ENCODE results near the gene TPX2. TPM values are rescaled to one million over a fixed set of nuclear protein-coding genes. Genes with fewer than 3 reads are reported as not detected.

Gene TPX2
- polyA plus RNA-seq, 3 donors = 0.33 to 0.90 (median 0.56) TPM

DNA sequence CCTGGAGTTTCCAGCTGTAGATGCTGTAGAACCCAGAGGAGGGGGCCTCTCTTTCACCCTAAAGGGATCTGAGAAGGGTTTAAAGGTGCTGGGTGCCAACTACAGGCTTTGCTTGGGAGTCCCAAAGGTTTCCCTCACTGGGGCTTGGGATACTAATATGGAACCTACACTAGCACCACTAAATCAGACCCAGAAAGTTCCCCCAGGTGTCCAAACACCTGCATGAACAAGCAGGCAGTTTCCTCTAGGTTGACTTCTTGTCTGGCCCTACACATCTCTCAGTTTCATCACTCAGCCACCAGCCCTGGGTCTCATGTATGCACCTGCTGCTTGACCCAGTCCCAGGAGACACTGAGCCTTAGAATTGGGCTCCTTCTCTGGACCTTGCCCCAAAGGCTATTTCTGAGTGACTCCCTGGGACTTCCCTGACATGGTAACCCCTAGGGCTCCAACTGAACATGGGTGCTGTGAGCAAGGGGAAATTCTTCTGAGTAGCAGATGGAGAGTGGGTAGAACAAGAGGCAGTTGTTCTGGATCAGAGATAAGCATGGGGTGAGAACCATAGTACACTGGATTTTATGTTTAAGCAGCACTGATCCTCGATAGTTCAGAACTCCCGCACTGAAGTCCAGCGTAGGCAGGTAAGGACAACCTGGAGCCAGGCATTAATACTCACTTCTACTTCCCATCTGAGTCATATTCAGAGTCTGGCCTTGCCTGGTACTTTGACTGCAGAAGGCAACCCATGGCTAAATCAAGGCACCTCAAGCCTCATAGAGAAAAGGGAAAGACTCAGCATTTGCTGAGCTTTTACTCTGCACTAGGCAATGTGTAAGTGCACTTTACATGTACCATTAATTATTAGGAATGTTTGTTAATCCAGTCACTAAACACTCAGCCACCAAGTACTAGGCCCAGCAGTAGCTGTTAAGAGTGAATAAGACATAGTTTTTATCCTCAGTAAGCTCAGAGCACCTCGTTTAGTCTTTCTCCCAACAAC is 33.2 kb upstream of the TPX2 start:
- H3K27ac ChIP-seq (ENCODE audit: low read depth, low read length) = no peak overlapping the region
- 77 to 83% (median 80%) methylated on average over 4 of the region's 4 CpGs for WGBS, 3 donors

DNA sequence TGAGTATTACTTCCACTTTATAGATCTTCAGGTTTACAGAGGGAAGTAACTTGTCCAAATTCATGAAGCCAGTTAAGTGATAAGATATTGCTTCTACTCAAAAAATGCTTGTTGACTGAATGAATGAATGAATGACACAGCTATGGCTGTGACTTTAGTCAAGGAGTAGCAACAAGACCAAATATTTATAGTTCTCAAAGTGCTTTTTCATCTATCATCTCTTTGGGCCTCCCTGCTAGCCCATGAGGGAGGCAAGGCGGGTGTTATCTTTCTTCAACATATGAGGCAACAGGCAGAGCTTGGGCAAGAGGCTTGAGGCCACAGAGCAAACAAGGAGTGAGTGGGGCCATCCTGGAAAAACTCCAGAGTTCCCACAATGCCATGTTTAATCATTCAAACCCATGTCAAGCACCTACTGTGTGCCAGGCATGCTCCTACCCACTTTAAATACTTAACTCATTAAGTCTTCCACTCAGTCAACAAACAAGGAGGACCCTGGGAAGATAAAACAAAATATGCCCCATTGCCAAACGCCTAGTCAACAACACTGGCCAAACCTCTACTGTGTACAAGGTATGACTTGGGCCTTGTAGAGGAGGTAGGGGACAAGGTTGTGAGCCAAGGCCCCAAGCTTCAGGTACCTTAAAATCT is 32.4 kb upstream of the TPX2 start:
- 73 to 89% (median 84%) methylated on average over 2 of the region's 2 CpGs for WGBS, 3 donors
- H3K27ac ChIP-seq (ENCODE audit: low read depth, low read length) = no peak overlapping the region

DNA sequence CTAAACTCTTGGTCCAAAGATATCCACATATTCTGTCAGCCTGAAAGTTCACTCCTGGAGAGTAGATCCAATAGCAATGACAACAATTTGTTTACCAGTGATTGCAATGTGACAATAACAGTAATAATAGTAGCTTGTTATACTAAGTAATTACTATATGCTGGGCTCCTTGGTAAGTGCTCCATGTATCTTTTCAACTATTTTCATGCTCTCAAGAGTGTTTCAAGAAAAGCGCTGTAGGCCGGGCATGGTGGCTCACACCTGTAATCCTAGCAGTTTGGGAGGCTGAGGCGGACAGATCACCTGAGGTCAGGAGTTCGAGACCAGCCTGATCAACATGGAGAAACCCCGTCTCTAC is 31.9 kb upstream of the TPX2 start:
- H3K27ac ChIP-seq (ENCODE audit: low read depth, low read length) = no peak overlapping the region
- 95 to 99% (median 97%) methylated on average over 5 of the region's 5 CpGs for WGBS, 3 donors

DNA sequence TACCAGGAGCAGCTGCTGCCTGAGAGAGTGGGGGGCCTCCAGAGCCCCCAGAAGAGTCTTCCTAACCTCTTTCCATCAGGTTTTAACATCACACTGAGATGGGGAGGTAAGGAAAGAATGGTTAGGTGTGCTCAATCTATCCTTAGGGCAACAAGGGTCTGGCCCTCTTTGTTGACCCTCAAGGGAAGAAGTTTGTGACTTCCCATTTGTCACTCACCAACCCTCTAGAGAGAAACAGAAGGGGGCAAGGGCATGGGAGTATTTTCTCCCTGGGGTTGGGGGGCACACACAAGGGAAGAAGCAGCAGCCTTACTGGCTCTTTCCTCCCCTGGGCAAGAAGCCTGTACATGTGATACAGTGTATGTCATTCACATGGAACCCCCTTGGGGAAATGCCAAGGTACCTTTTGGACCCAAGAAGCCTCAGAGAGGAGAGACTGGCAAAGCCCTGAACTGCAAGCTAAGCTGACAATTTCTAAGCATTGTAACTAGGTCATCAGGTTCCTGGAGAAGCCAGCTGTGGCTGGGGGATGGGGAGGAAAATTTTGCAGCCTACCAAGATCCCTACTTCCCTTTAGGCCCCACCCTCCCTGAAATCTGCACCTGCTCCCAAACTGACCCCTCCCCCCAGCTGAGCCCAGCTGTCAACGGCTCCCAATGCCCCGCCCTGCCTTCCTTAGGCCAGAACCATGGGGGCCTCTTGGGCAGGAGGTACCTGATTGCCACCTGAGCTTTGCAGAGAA is 30.9 kb upstream of the TPX2 start:
- H3K27ac ChIP-seq (ENCODE audit: low read depth, low read length) = no peak overlapping the region
- WGBS, 3 donors = 15 to 37% (median 36%) methylated on average over 2 of the region's 2 CpGs

DNA sequence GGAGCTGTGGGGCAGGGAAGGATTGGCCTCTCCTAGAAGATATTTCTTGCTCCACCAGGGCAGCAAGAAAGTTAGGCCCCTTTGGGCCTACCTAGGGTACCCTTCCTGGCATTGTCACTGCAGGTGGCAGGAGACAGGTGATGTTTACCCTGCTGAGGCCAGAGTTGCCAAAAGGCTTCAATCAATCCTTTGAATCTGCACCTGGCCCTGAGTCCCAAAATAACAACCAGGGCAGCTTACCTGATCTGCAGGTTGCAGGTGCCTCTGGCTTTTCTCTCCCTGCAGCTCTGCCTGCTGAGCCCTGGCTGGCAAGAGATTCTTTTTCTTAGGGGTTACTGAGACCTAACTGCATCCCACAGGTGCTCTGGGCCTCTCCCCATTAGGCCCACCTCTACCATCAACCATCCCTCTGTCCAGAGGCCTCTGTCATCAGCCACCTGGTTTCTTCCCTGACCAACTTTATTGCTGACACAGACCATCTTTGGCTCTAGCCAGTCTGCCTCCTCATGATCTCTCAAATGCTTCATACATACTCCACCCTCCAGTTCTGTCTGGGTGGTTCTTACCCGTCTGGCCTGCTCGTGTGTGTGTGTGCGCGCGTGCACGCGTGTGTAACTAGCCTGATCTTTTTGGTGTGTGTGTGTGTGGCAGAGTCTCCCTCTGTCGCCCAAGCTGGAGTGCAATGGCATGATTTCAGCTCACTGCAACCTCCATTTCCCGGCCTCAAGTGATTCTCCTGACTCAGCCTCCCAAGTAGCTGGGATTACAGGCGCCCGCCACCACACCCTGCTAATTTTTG is 30.2 kb upstream of the TPX2 start:
- 90 to 96% (median 93%) methylated on average over 11 of the region's 11 CpGs for WGBS, 3 donors
- H3K27ac ChIP-seq (ENCODE audit: low read depth, low read length) = no peak overlapping the region

DNA sequence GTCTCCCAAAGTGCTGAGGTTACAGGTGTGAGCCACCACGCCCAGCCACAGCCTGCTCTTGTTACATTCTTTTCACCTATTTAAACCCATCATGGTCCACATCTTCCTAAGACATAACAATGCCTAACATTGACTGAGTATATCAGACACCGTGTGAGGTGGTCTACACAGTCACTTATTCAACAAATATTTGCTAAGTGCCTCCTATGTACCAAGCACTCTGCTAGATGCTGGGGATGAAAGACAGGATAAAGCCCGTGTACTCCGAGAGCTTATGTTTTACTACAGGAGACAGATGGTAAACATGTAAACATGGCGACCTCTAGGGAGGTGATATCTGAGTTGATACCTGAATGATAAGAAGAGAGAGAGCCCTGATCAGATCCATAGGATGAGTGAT is 29.2 kb upstream of the TPX2 start:
- no peak overlapping the region for H3K27ac ChIP-seq (ENCODE audit: low read depth, low read length)
- WGBS, 3 donors = 62 to 92% (median 90%) methylated on average over 5 of the region's 5 CpGs

DNA sequence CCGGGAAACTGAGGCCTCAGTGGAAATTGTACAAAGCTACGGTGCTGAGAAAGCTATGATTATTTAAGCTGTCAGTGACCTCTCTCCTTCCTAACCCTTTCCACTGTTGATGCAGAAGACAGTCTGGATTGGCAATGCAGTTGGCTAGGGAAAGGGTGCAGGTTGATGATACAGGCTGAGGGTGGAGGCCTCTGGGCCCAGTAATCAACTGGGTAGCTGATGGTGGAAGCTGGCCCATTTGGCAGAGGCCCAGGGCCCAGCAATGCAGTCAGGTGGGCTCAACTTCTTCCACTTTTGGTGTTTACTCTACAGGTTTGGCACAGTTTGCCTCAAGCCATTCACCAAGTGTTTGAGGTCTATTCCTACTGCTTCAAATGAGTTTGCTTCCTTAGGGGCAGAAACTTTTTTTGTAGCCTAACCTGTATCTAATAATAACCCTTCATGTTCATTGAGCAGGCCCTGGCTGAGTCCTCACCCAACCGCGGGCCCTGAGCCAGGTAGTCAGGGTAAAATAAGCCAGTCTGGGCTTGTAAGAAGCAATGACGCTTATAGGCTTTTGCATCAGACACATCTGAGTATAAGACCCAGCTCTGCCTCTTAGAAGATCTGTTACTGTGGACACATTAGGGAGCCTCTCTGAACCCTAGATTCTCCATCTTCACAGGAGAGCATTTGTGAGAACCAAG is 28.5 kb upstream of the TPX2 start:
- no peak overlapping the region for H3K27ac ChIP-seq (ENCODE audit: low read depth, low read length)
- WGBS, 3 donors = 60 to 88% (median 83%) methylated on average over 5 of the region's 5 CpGs

DNA sequence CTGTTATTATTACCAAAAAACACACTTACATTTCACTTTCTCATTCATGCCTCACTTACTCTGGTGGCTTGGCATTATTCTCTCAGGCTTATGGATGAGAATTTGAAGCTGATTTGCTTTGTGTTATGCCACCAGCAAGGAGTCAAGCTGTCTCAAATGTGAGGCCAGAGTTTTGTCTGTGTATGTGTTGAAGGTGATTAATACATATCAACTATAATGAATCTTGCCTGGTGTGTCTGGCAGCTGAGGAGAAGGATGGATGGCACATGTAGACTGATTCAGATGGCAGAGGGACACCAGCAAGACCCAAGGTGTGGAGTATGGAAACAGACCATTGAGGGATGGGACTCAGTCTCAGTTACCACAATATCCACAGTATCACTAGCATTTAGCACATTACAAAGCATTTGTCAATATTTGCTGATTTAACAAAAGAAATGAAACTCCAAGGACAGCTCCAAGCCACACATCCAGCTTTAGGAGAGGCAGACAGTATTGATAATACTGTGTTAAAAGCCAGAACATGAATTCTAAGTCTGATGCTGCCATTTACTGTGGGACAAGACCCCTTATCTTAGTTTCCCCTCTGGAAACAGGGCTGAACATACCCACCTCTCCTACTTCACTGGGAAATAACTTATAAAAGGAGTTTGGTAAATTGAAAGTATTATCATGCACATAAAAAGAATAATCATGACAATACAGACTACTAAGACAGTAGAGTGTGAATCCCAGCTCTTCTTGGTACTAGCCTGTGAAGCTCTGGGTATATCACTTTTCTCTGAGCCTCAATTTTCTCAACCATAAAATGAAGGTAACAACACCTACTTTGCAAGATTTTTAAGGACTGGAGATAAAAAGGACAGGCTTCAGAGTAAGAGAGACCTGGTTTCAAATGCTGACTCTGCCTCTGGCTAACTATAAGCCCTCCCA is 27.6 kb upstream of the TPX2 start:
- no peak overlapping the region for H3K27ac ChIP-seq (ENCODE audit: low read depth, low read length)

DNA sequence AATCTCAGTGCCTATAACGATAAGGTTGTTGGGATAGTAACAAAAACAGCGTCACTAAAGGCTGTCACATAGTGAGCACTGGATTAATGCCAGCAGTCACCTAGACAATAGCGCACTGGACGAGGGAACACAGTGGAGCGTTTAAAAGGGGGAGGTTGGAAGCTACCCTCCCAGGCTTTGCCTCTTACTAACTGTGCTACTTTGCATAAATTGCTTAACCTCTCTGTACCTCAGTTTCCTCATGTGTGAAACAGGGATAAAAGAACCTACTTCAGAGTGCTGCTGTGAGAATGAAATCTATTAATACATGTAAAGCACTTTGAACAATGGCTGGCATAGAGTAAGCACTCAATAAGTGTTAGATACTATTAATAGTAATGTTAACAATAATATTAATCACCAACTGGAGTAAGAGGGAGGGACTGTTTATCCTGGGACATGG is 27.0 kb upstream of the TPX2 start:
- H3K27ac ChIP-seq (ENCODE audit: low read depth, low read length) = peak overlapping the region; percentile 82
- WGBS, 3 donors = 14 to 56% (median 46%) methylated on average over 5 of the region's 5 CpGs

DNA sequence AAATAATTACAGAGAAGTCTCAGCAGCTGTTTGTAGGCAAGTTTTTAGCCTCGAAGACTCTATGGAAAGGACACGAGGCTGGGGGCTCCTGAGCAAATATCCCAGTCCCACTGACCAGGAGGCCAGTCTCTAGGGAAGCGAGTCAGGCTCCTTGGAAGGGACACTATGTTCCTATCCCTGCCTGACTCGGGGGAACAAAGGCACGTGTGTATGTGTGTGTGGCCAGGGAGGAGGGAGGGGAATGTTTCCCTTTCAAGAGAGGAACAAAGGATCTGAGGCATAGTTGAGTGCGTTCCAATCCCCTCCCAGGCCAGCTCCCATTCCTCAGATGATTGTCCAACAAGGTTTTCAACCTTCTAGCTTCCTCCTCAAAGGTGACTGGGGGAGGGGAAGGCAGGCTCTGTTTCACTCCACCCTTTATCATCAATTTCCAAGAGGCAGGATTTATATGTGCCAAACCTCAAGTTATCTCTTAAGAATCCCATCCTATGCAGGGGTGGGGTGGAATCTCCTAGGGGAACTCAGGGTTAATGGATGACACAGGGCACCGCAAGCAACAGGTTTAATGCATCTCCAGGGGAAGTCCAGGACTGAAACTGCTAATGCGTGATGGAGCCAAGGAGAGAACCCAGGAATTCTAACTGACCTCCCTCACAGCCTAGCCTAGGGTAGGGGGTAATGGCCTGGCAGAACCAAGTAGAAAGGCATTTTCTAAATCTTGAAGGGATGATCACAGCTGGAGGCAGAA is 26.4 kb upstream of the TPX2 start:
- peak overlapping the region; percentile 95 for H3K27ac ChIP-seq (ENCODE audit: low read depth, low read length)
- WGBS, 3 donors = 17 to 32% (median 24%) methylated on average over 8 of the region's 8 CpGs

DNA sequence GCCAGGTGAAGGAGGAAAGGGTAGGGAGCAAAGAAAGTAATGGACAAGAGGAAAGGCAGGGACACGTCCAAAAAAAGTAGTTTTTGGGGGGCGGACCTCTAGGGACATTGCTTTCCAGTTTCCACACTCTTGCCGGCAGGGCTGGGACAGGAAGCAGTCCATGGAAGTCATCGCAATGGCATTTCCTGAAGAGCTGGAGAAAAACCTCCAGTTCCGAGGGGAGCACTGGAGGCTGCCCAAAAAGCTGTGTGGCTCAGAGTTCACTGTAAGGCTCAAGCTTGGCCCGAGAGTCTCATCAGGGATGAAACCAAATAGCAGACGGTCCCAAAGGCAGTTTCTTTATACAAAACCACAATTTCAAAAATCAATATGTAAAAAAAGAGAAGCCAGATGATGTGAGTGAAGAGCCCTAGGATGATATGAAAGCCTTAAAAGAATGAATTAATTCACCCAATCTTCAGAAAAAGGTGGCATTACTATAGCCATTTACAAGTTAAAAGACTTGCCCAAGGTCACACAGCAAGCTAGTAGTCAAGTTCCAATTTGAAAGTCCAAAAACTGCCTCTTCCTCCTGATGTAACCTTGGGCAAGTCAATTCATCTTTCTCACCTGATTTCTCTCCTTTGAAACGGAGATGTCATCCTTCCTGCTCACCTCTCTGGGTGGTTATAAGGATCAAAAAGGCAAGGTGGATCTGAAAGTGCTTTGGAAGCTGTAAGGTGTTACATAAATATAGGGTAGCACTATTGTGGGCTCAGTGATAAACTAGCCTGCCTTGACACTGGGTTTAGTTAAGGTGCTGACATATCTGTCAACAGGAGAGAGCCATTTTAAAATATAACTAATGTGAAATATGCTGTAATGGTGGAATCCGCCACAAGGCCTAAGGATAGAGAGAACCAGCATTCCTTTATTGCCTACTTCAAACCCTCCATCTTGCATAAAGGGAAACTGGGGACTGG is 25.5 kb upstream of the TPX2 start:
- 29 to 59% (median 35%) methylated on average over 9 of the region's 9 CpGs for WGBS, 3 donors
- H3K27ac ChIP-seq (ENCODE audit: low read depth, low read length) = peak overlapping the region; percentile 95

DNA sequence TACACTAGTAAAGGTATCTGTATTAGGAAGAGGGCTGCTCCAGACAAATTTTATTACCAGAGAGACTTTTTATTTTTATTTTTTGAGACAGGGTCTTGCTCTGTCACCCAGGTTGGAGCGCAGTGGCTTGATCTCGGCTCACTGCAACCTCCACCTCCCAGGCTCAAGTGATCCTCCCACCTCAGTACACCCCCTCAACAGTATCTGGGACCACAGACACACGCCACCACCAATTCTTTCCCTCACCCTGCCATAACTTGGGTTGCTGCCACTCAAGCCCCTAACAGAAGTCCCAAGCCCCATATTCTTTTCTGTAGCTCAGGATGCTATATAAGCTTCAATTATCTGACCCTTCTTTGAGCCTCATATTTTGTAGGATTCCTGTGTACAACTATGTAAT is 23.3 kb upstream of the TPX2 start:
- WGBS, 3 donors = 54 to 62% (median 61%) methylated on average over 3 of the region's 3 CpGs
- no peak overlapping the region for H3K27ac ChIP-seq (ENCODE audit: low read depth, low read length)

DNA sequence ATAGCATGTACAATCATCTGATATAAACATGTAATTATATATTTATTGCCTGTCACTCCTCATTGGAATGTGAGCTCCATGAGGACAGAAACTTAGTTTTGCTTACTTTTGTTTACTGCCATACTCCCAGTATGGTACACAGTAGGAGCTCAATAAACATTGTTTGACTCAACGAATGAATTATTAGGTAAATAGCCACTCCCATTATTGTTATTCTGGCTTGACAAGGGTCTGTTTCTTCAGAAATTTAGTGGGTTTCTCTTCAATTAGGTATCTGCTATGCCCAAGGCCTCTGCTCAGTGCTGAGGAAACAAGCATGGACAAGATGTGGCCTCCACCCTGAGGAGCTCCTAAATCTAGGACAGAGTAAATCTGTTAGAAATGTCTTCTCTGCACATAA is 22.7 kb upstream of the TPX2 start:
- H3K27ac ChIP-seq (ENCODE audit: low read depth, low read length) = no peak overlapping the region
- 47 to 72% (median 64%) methylated on average over 1 of the region's 1 CpG for WGBS, 3 donors

DNA sequence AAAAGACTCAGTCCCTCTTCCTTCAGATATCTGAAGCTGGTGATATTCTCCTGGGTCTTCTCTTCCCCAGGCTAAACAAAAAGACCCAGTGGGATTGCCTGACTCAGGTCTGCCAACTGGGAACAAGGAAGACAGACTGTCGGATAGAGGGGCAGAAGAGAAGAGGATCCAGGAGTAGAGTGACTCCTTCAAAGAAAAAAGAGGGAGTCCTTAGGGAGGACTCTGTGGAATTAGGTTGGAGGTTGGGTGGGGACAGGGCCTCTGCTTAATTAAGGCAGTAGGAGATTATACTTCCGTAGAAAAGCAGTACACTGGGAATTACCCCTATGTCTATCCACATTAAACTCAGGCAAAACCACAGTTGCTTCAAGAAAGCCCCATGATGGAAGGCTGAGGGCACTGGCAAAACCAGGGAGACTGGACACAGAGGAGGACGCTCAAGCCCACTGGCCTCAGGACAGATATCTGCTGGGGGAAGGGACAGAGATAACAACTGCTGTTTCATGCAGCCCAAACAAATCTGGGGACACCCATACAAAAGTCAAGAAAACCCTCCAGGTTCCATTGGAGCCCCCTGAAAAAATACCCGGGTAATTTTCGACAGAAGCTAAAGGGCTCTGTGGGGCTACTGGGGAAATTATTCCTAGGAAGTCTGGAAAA is 22.1 kb upstream of the TPX2 start:
- 67 to 77% (median 76%) methylated on average over 5 of the region's 5 CpGs for WGBS, 3 donors
- no peak overlapping the region for H3K27ac ChIP-seq (ENCODE audit: low read depth, low read length)
